ENCODE measurements around the gene PRDX5.

DNA sequence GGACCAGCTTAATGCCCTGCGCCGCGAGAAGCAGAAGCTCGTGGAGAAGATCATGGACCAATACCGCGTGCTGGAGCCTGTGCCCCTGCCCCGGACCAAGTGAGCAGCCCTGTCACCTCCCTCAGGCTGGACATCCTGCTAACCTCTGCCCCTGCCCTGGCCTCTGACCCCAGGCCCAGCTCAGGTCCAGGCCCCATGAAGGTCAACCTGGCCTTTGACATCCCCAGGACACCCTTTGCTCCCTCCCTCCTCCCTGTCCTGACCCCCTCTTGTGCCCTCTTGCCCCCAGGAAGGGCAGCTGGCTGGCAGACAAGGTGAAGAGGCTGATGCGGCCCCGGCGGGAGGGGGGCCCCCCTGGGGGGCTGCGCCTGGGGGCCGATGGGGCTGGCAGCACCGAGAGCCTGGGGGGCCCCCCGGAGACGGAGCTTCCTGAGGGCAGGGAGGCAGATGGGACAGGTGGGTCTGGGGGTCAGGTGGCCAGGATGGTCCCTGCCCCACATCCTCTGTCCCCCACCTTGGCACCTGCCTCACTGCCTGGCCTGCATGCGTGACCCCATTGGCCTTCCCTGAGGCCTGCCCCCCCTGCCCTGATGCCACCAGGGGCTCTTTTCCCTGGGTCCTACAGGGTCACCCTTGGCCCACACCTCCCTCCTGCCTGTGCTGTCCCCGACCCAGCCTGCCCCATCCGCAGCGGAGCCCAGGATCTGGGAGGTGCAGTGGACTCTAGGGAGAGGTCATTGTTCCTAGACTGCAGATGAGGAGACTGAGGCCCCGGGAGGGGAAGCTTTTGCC is 36.0 kb downstream of the PRDX5 start:
- TF ChIP-seq, protein P1, sequence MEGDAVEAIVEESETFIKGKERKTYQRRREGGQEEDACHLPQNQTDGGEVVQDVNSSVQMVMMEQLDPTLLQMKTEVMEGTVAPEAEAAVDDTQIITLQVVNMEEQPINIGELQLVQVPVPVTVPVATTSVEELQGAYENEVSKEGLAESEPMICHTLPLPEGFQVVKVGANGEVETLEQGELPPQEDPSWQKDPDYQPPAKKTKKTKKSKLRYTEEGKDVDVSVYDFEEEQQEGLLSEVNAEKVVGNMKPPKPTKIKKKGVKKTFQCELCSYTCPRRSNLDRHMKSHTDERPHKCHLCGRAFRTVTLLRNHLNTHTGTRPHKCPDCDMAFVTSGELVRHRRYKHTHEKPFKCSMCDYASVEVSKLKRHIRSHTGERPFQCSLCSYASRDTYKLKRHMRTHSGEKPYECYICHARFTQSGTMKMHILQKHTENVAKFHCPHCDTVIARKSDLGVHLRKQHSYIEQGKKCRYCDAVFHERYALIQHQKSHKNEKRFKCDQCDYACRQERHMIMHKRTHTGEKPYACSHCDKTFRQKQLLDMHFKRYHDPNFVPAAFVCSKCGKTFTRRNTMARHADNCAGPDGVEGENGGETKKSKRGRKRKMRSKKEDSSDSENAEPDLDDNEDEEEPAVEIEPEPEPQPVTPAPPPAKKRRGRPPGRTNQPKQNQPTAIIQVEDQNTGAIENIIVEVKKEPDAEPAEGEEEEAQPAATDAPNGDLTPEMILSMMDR (IDR thresholded peaks at IDR 0.05), result no peak
- no peak for TF ChIP-seq POLR2A (IDR thresholded peaks at IDR 0.05)

Measured in testis (tissue), 2 donors.